SU-DHL-6 (cell line): ENCODE results near the gene FAH.

ENCODE experiments used
- CTCF ChIP-seq: fragments of 200-600 bp; sonication (generic); IDR thresholded peaks from one replicate; pipeline ENCODE4 v1.5.1; 2017; ENCODE audit warnings: antibody characterized with exemption, mild to moderate bottlenecking, low read length, moderate library complexity; ENCODE audit not compliant: insufficient read depth, poor library complexity, severe bottlenecking
- EZH2phosphoT487 ChIP-seq: fragments of 200-600 bp; sonication (generic), shearing (Covaris generic); conservative IDR thresholded peaks from 2 replicates; pipeline ENCODE4 v1.6.1; 2018; ENCODE audit warnings: mild to moderate bottlenecking, antibody characterized with exemption, low read length, moderate library complexity, mixed read lengths

GRCh38 chr15:80216911-80217310 is 64.1 kb downstream of the FAH start:
- TF ChIP-seq CTCF (no peak), EZH2phosphoT487 (no peak)
